WTC11 (cell line): Measurements from ENCODE around the gene PKHD1. TPM values are rescaled to one million over a fixed set of nuclear protein-coding genes. Genes with fewer than 3 reads are reported as not detected.

Experiments
- ATAC-seq: fragments of 200-7000 bp; cut with Tn5 transposase; 2 replicates; pipeline ENCODE4 v1.10.0; 2021; ENCODE audit warnings: mild to moderate bottlenecking, moderate library complexity
- CTCF ChIA-PET: fragments of 300-600 bp; sonication (Branson Sonifier 250); formaldehyde crosslinking; loops from one replicate; lab custom pipeline; 2021; ENCODE audit warnings: antibody characterized with exemption; lab: Charles Lee
- POLR2A ChIA-PET: fragments of 350-600 bp; sonication (Branson Sonifier 250); formaldehyde crosslinking; loops from one replicate; lab custom pipeline; 2021; ENCODE audit warnings: antibody characterized with exemption; lab: Charles Lee
- DNase-seq: peaks from one replicate; pipeline ENCODE4 v3.0.0; 2021; ENCODE audit warnings: low spot score
- H3K27ac Mint-ChIP-seq: 2 replicates; pipeline ENCODE4 v1.8.0; 2021; ENCODE audit warnings: mixed read lengths
- H3K27me3 Mint-ChIP-seq: 2 replicates; pipeline ENCODE4 v1.8.0; 2021; ENCODE audit warnings: low read depth, mild to moderate bottlenecking, moderate library complexity, mixed read lengths
- H3K36me3 Mint-ChIP-seq: 2 replicates; pipeline ENCODE4 v1.8.0; 2021; ENCODE audit warnings: mixed read lengths
- H3K4me1 Mint-ChIP-seq: 2 replicates; pipeline ENCODE4 v1.8.0; 2022; ENCODE audit warnings: mixed read lengths
- H3K4me3 Mint-ChIP-seq: 2 replicates; pipeline ENCODE4 v1.8.0; 2021; ENCODE audit warnings: mild to moderate bottlenecking, moderate library complexity, mixed read lengths
- H3K9me3 Mint-ChIP-seq: 2 replicates; pipeline ENCODE4 v1.8.0; 2021; ENCODE audit warnings: mixed read lengths
- CBFB ChIP-seq: sonication (generic); formaldehyde crosslinking; IDR thresholded peaks from 2 replicates; pipeline ENCODE4 v1.8.1; 2022; ENCODE audit warnings: mild to moderate bottlenecking, low read depth, missing genetic modification reagents
- E2F1 ChIP-seq: sonication (generic); formaldehyde crosslinking; IDR thresholded peaks from 2 replicates; pipeline ENCODE4 v1.8.0; 2022; ENCODE audit warnings: mild to moderate bottlenecking, missing genetic modification reagents
- ESRRA ChIP-seq: sonication (generic); formaldehyde crosslinking; IDR thresholded peaks from 2 replicates; pipeline ENCODE4 v1.8.1; 2022; ENCODE audit warnings: mild to moderate bottlenecking, missing genetic modification reagents, borderline replicate concordance
- FOXK1 ChIP-seq: sonication (generic); formaldehyde crosslinking; IDR thresholded peaks from 2 replicates; pipeline ENCODE4 v1.8.0; 2022; ENCODE audit warnings: mild to moderate bottlenecking, moderate library complexity, missing genetic modification reagents
- FOXP1 ChIP-seq: sonication (generic); formaldehyde crosslinking; IDR thresholded peaks from 2 replicates; pipeline ENCODE4 v1.8.0; 2022; ENCODE audit warnings: missing genetic modification reagents, mild to moderate bottlenecking, moderate library complexity, borderline replicate concordance
- GABPB1 ChIP-seq: sonication (generic); formaldehyde crosslinking; IDR thresholded peaks from 2 replicates; pipeline ENCODE4 v1.8.1; 2023; ENCODE audit warnings: mild to moderate bottlenecking, missing genetic modification reagents
- NFATC4 ChIP-seq: fragments of 250-450 bp; sonication (Bioruptor Pico); IDR thresholded peaks from 2 replicates; pipeline ENCODE4 v1.9.0; 2021; ENCODE audit warnings: mild to moderate bottlenecking
- NR1H2 ChIP-seq: sonication (generic); formaldehyde crosslinking; IDR thresholded peaks from 2 replicates; pipeline ENCODE4 v1.9.0; 2021; ENCODE audit warnings: mild to moderate bottlenecking, moderate library complexity, missing genetic modification reagents
- RELA ChIP-seq: sonication (generic); formaldehyde crosslinking; IDR thresholded peaks from 2 replicates; pipeline ENCODE4 v1.8.1; 2022; ENCODE audit warnings: missing genetic modification reagents, mild to moderate bottlenecking, borderline replicate concordance
- SMAD4 ChIP-seq: sonication (generic); formaldehyde crosslinking; IDR thresholded peaks from 2 replicates; pipeline ENCODE4 v1.8.0; 2022; ENCODE audit warnings: mild to moderate bottlenecking, missing genetic modification reagents
- USF1 ChIP-seq: sonication (generic); formaldehyde crosslinking; IDR thresholded peaks from 2 replicates; pipeline ENCODE4 v1.8.0; 2022; ENCODE audit warnings: mild to moderate bottlenecking, missing genetic modification reagents
- ZMAT4 ChIP-seq: fragments of 250-450 bp; sonication (Bioruptor Pico); IDR thresholded peaks from 2 replicates; pipeline ENCODE4 v1.9.0; 2021; ENCODE audit warnings: mild to moderate bottlenecking
- ZNF138 ChIP-seq: sonication (generic); formaldehyde crosslinking; conservative IDR thresholded peaks from 2 replicates; pipeline ENCODE4 v1.8.1; 2022; ENCODE audit warnings: mild to moderate bottlenecking, moderate library complexity, missing genetic modification reagents
- ZNF219 ChIP-seq: sonication (generic); formaldehyde crosslinking; IDR thresholded peaks from 2 replicates; pipeline ENCODE4 v1.8.0; 2023; ENCODE audit warnings: missing genetic modification reagents, mild to moderate bottlenecking, borderline replicate concordance
- ZNF416 ChIP-seq: fragments of 250-450 bp; sonication (Bioruptor Pico); IDR thresholded peaks from 2 replicates; pipeline ENCODE4 v1.9.0; 2021; ENCODE audit warnings: mild to moderate bottlenecking, inconsistent platforms
- ZNF512 ChIP-seq: sonication (generic); formaldehyde crosslinking; IDR thresholded peaks from 2 replicates; pipeline ENCODE4 v1.8.1; 2022; ENCODE audit warnings: missing genetic modification reagents, borderline replicate concordance
- total RNA-seq: library from RNA; stranded (reverse); gene quantifications from 3 replicates; pipeline ENCODE4 v1.2.3, GENCODE V29; 2021
- TF ChIP-seq, protein P1 (sequence below): sonication (generic); formaldehyde crosslinking; IDR thresholded peaks from 2 replicates; pipeline ENCODE4 v1.8.0; 2023; ENCODE audit warnings: mild to moderate bottlenecking, missing genetic modification reagents
- TF ChIP-seq, protein P2 (sequence below): fragments of 200-600 bp; IDR thresholded peaks from 2 replicates; pipeline ENCODE4 v1.8.0; 2022; ENCODE audit warnings: antibody characterized with exemption
- TF ChIP-seq, protein P3 (sequence below): sonication (generic); formaldehyde crosslinking; IDR thresholded peaks from 2 replicates; pipeline ENCODE4 v1.8.1; 2023; ENCODE audit warnings: mild to moderate bottlenecking, missing genetic modification reagents, moderate library complexity
- TF ChIP-seq, protein P4 (sequence below): fragments of 250-450 bp; sonication (Bioruptor Pico); IDR thresholded peaks from 2 replicates; pipeline ENCODE4 v1.8.0; 2021; ENCODE audit warnings: mild to moderate bottlenecking
- TF ChIP-seq, protein P5 (sequence below): sonication (generic); formaldehyde crosslinking; conservative IDR thresholded peaks from 2 replicates; pipeline ENCODE4 v1.8.1; 2022; ENCODE audit warnings: mild to moderate bottlenecking, missing genetic modification reagents

Gene PKHD1
- total RNA-seq, 1 experiment from 2014 or later: 0.15 TPM

GRCh38 chr6:52126231-52126630 lies 38.8 kb upstream of the PKHD1 start (continued):
- TF ChIP-seq E2F1 (no peak), ZMAT4 (CRISPR knock-in tag) (no peak), FOXK1 (CRISPR knock-in tag) (no peak), ESRRA (CRISPR knock-in tag) (no peak), ZNF219 (CRISPR knock-in tag) (no peak)
- TF ChIP-seq, protein P1, sequence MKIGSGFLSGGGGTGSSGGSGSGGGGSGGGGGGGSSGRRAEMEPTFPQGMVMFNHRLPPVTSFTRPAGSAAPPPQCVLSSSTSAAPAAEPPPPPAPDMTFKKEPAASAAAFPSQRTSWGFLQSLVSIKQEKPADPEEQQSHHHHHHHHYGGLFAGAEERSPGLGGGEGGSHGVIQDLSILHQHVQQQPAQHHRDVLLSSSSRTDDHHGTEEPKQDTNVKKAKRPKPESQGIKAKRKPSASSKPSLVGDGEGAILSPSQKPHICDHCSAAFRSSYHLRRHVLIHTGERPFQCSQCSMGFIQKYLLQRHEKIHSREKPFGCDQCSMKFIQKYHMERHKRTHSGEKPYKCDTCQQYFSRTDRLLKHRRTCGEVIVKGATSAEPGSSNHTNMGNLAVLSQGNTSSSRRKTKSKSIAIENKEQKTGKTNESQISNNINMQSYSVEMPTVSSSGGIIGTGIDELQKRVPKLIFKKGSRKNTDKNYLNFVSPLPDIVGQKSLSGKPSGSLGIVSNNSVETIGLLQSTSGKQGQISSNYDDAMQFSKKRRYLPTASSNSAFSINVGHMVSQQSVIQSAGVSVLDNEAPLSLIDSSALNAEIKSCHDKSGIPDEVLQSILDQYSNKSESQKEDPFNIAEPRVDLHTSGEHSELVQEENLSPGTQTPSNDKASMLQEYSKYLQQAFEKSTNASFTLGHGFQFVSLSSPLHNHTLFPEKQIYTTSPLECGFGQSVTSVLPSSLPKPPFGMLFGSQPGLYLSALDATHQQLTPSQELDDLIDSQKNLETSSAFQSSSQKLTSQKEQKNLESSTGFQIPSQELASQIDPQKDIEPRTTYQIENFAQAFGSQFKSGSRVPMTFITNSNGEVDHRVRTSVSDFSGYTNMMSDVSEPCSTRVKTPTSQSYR: no peak

DNA sequence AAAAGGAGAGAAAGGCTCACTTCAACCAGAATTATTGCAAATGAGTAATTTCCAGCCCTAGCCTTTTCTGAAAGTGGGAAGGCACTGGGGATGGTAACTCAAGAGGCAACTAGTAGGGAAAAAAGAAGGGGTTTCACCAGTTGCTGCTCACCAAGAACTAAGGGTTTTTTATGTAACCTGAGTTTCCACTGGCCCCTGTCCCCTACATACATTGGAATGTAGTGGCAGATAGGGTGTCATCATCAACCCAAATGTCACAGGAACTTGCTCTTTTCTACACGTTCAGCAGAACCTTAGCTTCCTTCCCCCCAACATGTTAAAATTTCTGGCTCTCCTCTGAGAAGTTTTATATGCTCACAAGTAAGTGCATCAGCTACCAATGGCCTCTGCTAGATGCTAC lies 38.2 kb upstream of the PKHD1 start:
- ChIA-PET CTCF (no interaction called here), POLR2A (no interaction called here)
- Mint-ChIP-seq H3K9me3 (peaks cover 9% of the 10 kb centered on the region), H3K4me3 (no peak overlapping the region), H3K36me3 (peaks cover 4% of the 10 kb centered on the region; the same call in 1 of the 2 replicates), H3K4me1 (no peaks in the 10 kb centered on the region), H3K27me3 (no peaks in the 10 kb centered on the region; the same call in 1 of the 2 replicates), H3K27ac (no peak overlapping the region)
- no peak for TF ChIP-seq ZNF512 (CRISPR knock-in tag)
- TF ChIP-seq, protein P2, sequence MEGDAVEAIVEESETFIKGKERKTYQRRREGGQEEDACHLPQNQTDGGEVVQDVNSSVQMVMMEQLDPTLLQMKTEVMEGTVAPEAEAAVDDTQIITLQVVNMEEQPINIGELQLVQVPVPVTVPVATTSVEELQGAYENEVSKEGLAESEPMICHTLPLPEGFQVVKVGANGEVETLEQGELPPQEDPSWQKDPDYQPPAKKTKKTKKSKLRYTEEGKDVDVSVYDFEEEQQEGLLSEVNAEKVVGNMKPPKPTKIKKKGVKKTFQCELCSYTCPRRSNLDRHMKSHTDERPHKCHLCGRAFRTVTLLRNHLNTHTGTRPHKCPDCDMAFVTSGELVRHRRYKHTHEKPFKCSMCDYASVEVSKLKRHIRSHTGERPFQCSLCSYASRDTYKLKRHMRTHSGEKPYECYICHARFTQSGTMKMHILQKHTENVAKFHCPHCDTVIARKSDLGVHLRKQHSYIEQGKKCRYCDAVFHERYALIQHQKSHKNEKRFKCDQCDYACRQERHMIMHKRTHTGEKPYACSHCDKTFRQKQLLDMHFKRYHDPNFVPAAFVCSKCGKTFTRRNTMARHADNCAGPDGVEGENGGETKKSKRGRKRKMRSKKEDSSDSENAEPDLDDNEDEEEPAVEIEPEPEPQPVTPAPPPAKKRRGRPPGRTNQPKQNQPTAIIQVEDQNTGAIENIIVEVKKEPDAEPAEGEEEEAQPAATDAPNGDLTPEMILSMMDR: no peak
- no peak for TF ChIP-seq NR1H2 (CRISPR knock-in tag)
- TF ChIP-seq CBFB (CRISPR knock-in tag): no peak
- no peak for TF ChIP-seq ZMAT4 (CRISPR knock-in tag)
- no peak for TF ChIP-seq RELA (CRISPR knock-in tag)
- no peak for TF ChIP-seq NFATC4
- TF ChIP-seq ZNF416: no peak
- TF ChIP-seq ZNF138 (CRISPR knock-in tag): no peak
- TF ChIP-seq, protein P3, sequence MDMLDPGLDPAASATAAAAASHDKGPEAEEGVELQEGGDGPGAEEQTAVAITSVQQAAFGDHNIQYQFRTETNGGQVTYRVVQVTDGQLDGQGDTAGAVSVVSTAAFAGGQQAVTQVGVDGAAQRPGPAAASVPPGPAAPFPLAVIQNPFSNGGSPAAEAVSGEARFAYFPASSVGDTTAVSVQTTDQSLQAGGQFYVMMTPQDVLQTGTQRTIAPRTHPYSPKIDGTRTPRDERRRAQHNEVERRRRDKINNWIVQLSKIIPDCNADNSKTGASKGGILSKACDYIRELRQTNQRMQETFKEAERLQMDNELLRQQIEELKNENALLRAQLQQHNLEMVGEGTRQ: no peak
- no peak for TF ChIP-seq GABPB1 (CRISPR knock-in tag)
- TF ChIP-seq, protein P4, sequence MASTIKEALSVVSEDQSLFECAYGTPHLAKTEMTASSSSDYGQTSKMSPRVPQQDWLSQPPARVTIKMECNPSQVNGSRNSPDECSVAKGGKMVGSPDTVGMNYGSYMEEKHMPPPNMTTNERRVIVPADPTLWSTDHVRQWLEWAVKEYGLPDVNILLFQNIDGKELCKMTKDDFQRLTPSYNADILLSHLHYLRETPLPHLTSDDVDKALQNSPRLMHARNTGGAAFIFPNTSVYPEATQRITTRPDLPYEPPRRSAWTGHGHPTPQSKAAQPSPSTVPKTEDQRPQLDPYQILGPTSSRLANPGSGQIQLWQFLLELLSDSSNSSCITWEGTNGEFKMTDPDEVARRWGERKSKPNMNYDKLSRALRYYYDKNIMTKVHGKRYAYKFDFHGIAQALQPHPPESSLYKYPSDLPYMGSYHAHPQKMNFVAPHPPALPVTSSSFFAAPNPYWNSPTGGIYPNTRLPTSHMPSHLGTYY (CRISPR knock-in tag): no peak
- no peak for TF ChIP-seq SMAD4 (CRISPR knock-in tag)
- TF ChIP-seq USF1: no peak
- TF ChIP-seq, protein P5, sequence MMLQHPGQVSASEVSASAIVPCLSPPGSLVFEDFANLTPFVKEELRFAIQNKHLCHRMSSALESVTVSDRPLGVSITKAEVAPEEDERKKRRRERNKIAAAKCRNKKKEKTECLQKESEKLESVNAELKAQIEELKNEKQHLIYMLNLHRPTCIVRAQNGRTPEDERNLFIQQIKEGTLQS (CRISPR knock-in tag): no peak
- TF ChIP-seq FOXP1 (CRISPR knock-in tag): no peak
- ATAC-seq (no peak), DNase-seq (no peak)
